SW480 (cell line): ENCODE results near the gene STARD8.

Experiments used
- DNase-seq: peaks from one replicate; pipeline ENCODE4 v3.0.0-alpha.2; 2016; ENCODE audit warnings: low spot score

Gene STARD8

GRCh38 chrX:68750316-68750715 is 102.8 kb downstream of the STARD8 start:
- DNase-seq, result no peak

- no peak for DNase-seq
Measured at GRCh38 chrX:68751372-68751771, 103.9 kb downstream of the STARD8 start.

GRCh38 chrX:68753218-68753617 is 105.8 kb downstream of the STARD8 start:
- no peak for DNase-seq

- no peak for DNase-seq
Measured at GRCh38 chrX:68754406-68754805, 106.9 kb downstream of the STARD8 start.

GRCh38 chrX:68755616-68756125 is 108.2 kb downstream of the STARD8 start:
- DNase-seq, result no peak

GRCh38 chrX:68757331-68757730 is 109.9 kb downstream of the STARD8 start:
- no peak for DNase-seq

GRCh38 chrX:68757731-68758130 is 110.3 kb downstream of the STARD8 start:
- DNase-seq, result no peak

- DNase-seq, result no peak
Measured at GRCh38 chrX:68758671-68759070, 111.2 kb downstream of the STARD8 start.

GRCh38 chrX:68761086-68761485 is 113.6 kb downstream of the STARD8 start:
- DNase-seq, result no peak

- no peak for DNase-seq
Measured at GRCh38 chrX:68762766-68763165, 115.3 kb downstream of the STARD8 start.

- DNase-seq, result no peak
Measured at GRCh38 chrX:68763481-68763880, 116.0 kb downstream of the STARD8 start.
